HG03378 (cell line): ENCODE measurements around the gene ATP8A2.

Source experiments
- ATAC-seq: cut with Tn5 transposase; IDR thresholded peaks from one replicate; pipeline ENCODE4 v1.9.1; 2021; ENCODE audit warnings: mild to moderate bottlenecking, moderate library complexity; ENCODE audit not compliant: unreplicated experiment

Gene ATP8A2

DNA sequence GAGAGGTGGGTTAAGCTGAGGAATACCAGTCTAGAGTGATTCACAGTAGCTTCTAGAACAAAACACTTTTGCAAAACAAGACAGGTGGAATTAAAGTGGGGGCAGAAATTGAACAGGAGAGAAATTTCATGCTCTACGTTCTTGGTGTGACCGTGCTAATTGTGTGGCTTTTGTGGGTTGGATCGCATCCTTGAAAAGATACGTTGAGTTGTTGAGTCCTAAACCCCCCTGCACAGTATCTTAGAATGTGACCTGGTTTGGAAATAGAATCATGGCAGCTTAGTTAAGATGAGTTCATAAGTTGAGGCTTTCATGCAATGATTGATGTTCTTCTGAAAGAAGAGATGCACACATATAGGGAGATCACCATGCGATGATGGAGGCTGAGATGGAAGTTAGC, 308.2 kb downstream of the ATP8A2 start:
- ATAC-seq, result no peak

DNA sequence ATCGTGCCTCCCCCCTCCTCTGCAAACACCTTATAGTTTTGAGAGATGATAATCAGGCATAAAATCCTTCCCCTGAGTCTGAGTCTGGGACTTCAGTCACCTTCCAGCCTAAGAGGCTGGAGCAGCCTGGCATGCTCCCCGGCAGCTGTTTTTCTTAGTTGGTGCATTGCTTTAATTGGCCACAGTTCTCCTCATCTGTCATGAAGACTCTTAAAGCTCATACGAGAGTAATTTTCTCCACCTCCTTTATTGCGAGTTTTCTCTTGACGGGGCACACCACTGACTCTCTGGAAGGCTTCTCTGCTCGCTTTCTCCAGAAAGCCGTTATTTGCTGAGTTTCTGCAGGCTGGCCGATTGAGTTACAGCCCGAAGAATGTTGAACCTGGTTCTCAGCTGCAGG, 310.5 kb downstream of the ATP8A2 start:
- ATAC-seq, result no peak

DNA sequence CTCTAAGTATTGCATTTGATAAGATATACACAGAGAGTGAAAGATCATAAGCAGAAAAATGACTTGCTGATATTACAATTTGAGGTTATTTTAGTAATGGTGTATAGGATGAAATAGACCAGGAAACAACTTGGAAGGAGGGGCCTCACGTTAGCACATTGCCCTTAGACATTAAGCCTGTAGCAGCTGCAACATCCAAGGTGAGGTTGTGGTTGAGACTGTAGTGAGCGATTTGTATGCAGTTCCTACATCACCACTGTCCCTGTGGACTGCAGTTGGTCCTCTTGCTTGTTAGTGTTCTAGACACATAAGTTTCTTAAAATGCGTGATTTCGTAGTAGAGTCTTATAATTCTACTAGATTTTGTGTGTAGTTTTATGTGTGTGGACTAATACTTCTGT, 311.3 kb downstream of the ATP8A2 start:
- no peak for ATAC-seq

DNA sequence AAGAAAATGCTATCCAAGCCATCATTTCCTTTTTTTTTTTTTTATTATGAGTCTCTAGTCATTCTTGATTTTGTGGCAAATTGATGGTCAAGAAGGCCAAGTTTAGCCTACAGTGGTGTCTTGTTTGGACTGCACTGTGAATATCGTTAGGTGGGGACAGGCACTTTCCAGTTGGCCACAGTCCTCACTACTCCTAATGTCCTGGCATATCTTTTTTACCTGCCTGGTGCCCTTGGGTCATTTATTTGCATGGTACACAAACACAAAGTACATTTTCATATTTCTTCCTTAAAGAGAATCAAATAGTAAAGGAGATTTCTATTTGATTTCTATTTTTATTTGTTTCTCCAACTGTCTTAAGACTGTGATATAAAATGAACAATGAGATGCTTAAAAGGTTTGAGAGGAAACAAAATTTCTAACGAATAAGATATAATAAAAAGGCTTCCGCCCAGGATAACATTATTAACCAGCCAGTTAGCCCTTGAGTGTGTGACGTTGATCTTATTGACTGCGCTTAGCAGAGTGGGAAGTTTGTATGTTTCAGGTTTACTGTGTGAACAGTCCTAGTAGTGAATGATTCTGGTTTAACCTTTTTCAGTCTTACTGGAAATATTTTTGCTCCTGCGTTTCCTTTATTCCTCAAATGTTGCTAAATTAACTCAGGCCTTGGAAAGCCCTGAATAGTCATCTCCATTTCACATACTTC, 312.0 kb downstream of the ATP8A2 start:
- ATAC-seq, result no peak

DNA sequence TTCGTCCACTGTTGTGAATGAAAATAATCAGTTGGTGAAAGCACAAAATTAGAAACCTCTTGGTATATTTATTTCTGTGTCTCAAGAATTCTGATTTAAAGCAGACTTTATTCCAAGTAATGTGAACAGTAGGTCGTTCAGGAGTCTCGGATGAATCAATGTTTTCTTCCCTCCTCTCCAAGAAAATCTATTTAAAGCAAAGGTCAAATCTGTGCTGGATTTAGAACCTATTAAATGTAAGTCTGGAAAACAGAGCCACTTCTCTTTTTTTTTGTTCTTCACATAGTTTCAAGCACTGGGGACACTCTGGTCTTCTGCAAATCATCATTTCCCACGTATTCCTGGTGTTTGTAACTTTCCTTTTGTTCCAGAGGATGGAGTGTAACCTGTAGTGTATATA, 312.7 kb downstream of the ATP8A2 start:
- no peak for ATAC-seq

DNA sequence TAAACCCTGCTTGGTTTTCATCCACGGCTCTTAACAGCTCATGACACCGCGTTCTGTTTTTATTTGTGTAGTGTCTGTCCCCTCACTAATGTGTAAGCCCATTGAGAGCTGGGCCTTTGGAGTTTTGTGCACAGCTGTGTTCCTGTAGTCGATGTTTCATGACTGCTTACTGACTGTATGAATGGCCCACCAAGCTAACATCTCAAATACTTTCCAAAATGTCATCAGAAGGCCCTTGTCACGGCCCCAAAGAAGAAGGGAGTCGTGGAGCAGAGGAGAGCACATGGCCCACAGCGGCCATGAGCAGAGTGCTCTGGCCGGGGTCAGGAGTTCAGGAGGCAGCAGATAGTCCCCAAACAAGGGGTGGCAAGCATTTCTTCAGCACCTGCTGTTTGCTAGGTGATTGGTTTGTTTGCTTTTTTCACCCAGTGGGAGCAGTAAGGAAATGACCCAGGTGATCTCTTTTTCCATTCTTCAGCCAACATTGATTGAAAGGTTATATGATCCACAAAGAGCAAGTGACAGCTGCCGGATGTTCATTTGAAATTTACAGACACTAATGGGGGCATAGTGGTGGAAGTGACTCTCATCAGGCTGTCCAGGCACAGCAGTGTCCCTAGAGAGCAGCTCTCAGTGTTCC, 315.2 kb downstream of the ATP8A2 start:
- no peak for ATAC-seq

DNA sequence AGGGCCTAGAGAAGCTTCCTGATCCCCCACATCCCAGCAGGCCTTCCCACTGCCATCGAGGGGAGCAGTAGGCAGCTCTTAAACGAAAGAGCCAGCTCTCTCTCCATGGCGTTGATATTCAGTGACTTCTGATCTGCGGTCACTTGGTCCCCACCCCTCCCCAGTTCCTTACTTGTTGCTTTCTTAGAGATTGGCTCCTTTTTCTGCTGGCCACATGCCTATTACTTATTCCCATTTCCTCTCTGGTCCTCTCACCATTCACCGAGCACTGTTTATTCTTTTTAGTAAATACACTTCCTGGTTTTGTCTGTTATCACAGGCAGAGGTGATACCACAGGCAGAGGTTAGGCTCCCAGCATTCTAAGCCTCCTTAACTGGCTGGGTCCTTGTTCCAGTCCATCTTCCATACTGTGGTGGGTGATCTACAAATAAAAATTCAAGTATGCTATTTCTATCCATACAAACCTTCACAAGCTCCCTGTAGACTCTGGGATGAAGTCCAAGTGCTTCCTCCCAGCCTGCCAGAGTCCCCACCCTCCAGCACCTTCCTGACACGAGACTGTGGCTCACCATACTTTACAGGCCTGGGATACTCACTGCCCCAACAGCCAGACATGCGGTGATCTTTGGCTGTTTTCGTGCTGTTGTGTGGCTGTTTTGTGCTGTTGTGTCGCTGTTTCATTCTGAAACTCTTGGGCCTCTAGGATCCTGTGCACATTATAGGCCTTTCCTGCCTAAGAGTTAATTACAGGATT, 315.9 kb downstream of the ATP8A2 start:
- ATAC-seq, result no peak

DNA sequence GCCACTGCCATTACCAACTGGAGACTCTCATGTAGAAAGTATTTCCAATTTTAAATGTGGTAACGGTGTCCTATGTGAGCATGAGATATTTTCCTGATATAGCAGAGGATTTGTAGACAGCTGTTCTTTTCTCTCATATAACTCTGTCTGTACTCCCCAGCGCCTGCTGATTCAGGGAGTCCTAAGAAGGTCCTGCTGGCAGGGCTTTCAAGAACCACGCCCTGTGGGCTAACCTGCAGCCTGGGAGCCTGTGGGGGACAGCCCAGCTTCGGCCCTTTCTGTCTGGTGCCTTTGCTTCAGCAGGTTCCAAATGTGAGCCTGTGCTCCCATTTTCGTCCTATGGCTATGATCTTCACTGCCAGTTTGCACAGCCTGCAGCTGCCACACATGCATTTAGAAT, 316.8 kb downstream of the ATP8A2 start:
- ATAC-seq, result no peak

DNA sequence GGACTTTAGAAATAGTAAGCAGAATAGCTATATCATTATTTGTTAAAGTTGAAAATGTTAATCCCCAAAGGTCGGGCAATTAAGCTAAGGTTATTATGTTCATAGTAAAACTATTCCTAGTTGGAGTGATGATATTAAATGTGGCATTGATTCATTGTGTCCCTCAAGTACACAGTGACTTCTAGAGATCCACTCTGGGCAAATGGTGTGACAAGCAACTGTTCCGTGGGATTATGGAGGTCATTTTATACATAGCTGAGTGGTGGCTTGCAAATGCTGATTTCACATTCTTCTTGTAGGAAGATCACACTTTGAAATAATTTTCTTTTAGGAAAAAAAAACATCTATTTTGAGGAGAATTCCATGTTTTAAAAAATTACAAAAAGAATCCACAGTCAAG, 317.8 kb downstream of the ATP8A2 start:
- no peak for ATAC-seq

DNA sequence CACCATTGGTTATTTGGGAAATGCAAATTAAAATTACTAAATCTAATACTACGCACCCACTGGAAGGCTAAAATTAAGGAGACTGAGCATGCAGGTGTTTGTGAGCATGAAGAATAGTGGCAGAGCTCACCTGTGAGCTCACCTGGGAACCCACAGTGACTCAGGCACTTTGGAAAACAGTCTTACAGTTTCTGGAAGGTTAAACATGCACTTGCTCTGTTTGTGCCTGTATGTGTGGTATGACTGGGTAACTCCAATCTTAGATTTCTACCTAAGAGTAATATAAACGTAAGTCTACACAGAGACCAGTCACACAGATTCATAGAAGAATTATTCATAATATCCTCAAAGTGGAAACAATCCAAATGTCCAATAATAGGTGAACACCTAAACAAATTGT, 318.8 kb downstream of the ATP8A2 start:
- no peak for ATAC-seq

DNA sequence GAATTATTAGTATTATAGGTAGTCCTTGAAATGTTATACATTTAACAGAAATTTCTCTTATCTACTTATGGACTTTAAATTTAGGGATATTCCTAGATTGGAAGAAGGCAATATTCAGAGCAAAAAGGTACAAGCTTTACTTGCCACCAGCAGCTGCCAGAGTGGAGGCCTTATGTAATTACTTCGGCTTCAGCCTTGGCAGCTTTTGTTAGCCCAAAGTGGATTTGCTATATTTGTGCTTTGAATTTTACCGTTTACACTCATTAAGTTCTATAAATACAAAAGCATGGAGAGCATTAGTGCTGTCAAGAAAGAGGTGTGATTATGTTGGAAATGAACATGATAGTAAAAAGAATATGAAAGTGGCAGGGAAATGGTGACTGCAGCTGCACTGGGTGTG, 319.9 kb downstream of the ATP8A2 start:
- no peak for ATAC-seq

DNA sequence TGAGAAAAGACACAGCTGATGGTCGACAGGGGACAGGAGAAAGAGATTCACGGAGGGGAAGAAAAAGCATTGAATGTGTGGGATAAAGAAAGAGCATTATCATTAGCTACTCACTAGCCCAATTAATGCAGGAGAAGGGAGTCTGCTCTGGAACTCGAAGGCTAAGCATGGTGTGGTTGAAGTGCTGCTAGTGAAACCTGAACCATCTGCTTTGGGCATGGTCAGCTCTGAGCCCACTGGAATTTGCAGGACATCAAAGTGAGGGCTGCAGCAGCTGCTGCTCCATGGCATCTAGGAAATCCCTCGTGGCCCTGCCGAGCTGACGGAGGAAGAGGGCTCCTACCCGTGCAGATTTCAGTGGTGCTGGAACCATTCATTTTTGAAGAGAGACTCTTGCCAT, 320.3 kb downstream of the ATP8A2 start:
- ATAC-seq, result no peak

DNA sequence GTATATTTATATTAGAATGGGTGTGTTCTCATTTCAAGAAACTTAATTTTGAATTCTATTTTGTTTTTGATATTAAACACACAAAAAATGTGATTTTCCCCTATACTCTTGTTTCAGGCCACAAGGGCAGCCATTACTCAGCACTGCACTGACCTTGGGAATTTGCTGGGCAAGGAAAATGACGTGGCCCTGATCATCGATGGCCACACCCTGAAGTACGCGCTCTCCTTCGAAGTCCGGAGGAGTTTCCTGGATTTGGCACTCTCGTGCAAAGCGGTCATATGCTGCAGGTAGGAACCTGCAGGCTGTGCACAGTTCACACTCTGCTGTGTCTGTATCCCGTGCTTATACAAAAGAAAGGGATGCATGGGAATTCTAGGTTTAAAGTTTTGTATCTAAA, 327.3 kb downstream of the ATP8A2 start:
- no peak for ATAC-seq

DNA sequence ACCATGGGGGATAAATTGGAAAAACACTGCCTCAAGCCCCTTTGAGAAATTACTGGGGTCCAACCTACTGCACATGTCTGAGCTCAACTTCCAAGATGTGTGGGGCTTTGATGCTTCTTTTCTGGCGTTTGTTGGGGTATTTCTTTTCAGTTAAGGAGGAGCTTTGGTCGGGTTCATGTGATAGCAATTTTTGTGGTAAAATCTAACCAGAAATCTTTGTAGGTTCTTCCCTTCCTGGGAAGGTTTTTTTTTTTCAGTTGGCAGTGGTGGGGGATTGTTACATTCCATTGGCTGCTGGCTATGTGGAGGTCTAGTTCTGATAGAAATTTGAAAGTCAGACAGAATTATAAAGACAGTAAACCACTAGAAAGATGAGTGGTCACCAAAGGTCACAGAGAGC, 327.8 kb downstream of the ATP8A2 start:
- no peak for ATAC-seq

DNA sequence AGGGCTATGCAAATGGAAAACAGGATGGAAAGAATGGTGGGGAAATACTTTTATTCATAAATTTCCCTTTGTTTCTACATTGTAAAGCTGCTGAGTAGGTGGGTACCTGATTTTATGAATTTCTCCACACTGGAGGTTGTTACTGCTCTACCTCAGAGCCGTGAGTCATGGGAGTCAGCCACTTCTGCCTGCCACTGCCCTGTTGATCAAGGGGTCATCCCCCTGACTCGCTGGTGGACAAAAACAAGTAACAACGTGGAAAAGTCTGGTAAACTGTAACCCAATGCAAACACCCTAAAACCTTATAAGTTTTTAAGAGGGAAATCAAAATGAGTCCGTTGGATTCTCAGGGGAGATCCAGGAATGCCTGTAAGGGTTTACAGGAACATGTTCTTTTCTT, 329.5 kb downstream of the ATP8A2 start:
- no peak for ATAC-seq

DNA sequence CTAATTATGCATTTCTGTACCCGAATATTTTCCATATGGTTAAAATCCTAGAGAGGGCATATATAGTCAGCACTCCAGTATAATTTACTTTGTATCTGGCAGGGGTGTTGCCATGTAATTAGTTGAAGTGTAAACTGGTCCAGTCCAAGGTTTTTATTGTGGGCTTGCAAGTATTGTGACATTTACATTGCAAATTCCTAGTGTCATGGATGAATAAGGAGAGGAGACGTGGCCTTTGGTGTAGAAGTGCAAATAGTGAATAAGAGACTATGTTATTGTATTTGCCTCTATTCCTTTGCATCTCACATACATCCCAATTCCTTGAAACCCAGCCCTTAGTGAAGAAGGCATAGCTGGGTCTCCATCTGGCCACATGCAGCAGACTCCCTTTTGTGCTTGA, 330.6 kb downstream of the ATP8A2 start:
- no peak for ATAC-seq

DNA sequence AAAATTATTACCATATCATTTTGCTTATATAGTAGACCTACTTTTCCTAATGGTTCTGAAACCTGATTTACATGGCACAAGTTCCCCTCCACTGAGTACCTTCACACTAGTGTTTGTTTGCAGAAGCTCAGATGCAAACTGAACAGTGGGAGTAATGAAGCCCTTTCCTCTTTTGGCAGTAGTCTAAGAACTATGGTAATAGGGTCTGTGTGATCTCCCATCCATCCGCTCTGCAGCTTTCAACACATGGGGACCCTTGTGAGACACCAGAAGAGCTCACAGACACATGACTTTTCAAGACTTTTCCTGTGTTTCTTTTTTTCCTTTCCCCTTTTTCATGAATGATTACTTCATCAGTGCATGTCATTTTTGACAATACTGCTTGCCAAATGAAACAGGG, 336.0 kb downstream of the ATP8A2 start:
- ATAC-seq, result no peak

DNA sequence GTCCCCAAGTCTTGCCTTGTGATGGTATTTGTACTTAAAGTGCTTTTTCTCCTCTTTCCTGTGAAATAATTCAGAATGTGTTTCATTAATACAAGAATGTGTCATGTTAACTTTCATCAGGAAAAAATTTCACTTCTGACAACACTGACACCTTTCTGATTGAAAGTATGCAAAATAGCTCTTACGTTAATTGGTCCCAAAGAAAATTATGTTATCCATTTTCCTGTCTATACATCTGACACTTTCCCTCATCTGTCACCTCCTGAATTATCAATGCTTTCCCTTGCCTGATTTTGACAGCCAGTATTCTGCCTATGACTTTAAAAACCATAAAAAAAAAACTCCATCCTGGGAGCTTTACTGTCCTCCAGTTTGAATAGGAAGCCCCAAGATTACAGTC, 336.5 kb downstream of the ATP8A2 start:
- no peak for ATAC-seq

DNA sequence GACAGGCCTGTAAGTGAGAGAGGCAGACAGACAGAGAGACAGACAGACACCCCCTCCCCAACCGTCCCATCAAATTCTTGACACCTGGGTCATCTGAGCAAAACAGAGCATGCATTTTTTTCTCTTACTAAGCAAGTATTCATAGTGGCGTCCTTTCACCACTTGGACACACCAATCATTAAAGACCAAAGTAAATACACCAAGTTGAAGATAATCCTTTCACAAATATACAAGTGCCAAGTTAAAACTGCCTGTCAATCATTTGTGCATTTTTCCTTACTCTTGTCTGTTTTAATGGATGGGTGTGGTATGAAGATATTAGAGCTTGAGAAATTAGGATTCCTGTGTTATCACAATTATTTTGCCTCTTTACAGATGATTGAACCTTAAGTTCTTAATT, 337.3 kb downstream of the ATP8A2 start:
- no peak for ATAC-seq

DNA sequence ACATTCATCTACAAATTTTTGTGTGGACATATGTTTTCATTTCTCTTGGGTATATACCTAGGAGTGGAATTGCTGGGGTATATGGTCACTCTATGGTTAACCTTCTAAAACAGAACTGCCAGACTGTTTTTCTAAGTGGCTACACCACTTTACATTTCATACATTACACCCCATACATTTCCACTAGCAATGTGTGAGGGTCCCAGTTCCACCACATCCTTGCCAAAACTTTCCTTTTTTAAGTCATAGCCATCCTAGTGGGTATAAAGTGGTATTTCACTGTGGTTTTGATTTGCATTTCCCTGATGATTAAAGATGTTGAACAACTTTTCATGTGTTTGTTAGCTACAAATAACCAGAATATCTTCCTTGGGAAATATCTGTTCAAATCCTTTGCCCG, 344.0 kb downstream of the ATP8A2 start:
- ATAC-seq, result no peak

DNA sequence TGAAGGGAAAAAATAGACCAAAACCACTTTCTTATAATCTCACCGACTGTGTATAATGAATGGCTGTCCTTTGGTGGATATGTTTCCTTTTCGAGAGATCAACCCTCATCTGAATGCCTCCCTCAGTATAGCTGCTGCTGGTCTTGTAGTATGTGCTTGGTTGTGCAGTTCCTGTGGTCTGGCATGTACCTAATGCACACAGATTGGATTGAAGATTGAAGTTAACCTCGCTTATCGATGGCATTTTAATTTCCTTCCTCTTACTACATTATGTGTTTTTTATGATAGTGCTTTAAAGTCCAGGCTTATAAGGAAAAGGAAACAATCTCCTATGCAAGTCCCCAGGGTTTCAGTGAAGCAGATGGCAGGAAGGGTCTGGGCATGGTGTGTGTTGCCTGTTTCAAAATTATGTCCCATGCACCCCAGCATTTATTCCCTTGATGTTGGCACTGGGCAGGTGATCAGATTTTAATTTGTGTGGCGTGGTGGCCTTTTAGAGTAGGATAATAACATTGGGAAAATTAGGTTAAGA, 346.0 kb downstream of the ATP8A2 start:
- no peak for ATAC-seq

DNA sequence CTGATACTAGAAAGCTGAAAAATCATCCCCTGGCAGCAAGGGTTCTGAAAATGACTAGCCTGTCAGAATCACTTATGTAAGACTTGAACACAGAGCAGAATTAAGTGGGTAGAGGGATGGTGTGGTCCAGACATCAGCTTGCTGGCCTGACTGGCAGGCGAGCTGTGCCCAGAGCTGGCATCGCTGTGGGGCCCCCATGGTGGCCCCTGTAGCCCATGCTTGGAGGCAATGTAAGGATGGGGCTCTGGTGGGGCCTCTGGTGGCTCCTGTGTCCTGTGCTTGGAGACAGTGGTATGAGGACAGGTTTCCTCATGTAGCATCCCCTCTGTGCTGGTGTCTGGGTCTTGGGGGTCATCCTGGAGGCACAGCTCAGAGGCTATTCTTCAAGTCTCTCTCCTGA, 347.9 kb downstream of the ATP8A2 start:
- ATAC-seq, result no peak
